ENCODE data around the gene CHCHD2. TPM values are rescaled to one million over a fixed set of nuclear protein-coding genes. Genes with fewer than 3 reads are reported as not detected.

Gene CHCHD2
- total and polyA plus RNA-seq, 2 of the 8 experiments (the other 6 are each of a cell fraction or from before 2014, with no cell fraction given): 112 to 300 TPM

DNA sequence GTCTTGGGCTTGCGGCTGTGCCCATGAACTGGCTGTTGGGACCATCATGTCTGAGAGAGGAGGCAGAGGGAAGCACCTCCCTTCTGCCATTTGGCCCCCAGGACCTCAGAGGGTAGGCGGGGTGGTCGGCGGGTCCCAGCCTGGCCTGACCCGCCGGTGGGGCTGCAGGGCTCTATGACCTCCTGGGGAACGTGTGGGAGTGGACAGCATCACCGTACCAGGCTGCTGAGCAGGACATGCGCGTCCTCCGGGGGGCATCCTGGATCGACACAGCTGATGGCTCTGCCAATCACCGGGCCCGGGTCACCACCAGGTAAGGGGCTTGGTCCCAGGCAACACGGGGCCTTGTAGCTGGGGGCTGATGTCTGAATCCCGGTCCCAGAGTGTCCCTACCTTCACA lies 28.1 kb downstream of the CHCHD2 start:
- no peak overlapping the region for H4K91ac ChIP-seq (replicated peaks; ENCODE audit: insufficient read length, low read length)
- no peak overlapping the region for H2BK15ac ChIP-seq (ENCODE audit: low read length)
- H3K27ac ChIP-seq (ENCODE audit: low read depth, low read length): no peak overlapping the region
- no peak overlapping the region for H2AK5ac ChIP-seq (ENCODE audit: low read depth, low read length)
- no peaks in the 10 kb centered on the region for H3K27me3 ChIP-seq (replicated peaks in 1 of 4; ENCODE audit: control insufficient read depth in 3 of 4, extremely low read depth in 1 of 4, insufficient read depth in 3 of 4, low read length in 3 of 4)
- FAIRE-seq (no peak), DNase-seq (ENCODE audit: low read depth in 1 of 2, low spot score in 2 of 2) (no peak)
- no peak overlapping the region for H3K4me2 ChIP-seq (ENCODE audit: insufficient read depth in 1 of 2, low read depth in 2 of 2, low read length in 2 of 2)
- H3K23ac ChIP-seq (ENCODE audit: insufficient read length): no peak overlapping the region
- no peaks in the 10 kb centered on the region for H3K4me1 ChIP-seq (replicated peaks in 1 of 4; ENCODE audit: control insufficient read depth in 3 of 4, insufficient read depth in 4 of 4, low read length in 3 of 4)
- no peak overlapping the region for H2AFZ ChIP-seq (ENCODE audit: low read length)
- H3K36me3 ChIP-seq (ENCODE audit: control insufficient read depth in 2 of 4, insufficient read depth in 4 of 4, low read length in 3 of 4): peaks cover 0 to 25% (median 8%) of the 10 kb centered on the region in 4 experiments; a peak in 7 of 8 replicates
- no peak for TF ChIP-seq JUND (IDR thresholded peaks at IDR 0.05; ENCODE audit: low read length)
- no peak for TF ChIP-seq POLR2A (IDR thresholded peaks at IDR 0.05; ENCODE audit: control extremely low read depth in 1 of 2, low read depth in 2 of 2, low read length in 2 of 2)
- TF ChIP-seq NANOG (IDR thresholded peaks at IDR 0.05; ENCODE audit: insufficient read depth, low read depth, low read length, poor library complexity, severe bottlenecking): no peak
- TF ChIP-seq MAX (IDR thresholded peaks at IDR 0.05): no peak
- no peak for TF ChIP-seq SIRT6 (IDR thresholded peaks at IDR 0.05; ENCODE audit: low read length)
- no peak for TF ChIP-seq YY1 (IDR thresholded peaks at IDR 0.05; ENCODE audit: low read depth, low read length)
- TF ChIP-seq, protein P1, sequence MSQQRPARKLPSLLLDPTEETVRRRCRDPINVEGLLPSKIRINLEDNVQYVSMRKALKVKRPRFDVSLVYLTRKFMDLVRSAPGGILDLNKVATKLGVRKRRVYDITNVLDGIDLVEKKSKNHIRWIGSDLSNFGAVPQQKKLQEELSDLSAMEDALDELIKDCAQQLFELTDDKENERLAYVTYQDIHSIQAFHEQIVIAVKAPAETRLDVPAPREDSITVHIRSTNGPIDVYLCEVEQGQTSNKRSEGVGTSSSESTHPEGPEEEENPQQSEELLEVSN (IDR thresholded peaks at IDR 0.05): no peak
- TF ChIP-seq HDAC6 (IDR thresholded peaks at IDR 0.05; ENCODE audit: low read depth, low read length): no peak
- no peak overlapping the region for H3K9ac ChIP-seq (replicated peaks in 1 of 4; ENCODE audit: extremely low read depth in 1 of 4, low read depth in 3 of 4, low read length in 3 of 4)
- no peak overlapping the region for H2BK12ac ChIP-seq (ENCODE audit: low read depth, low read length)
- CTCF ChIA-PET (ENCODE audit: partially characterized antibody): interaction anchor here (0.7 to 2.9 kb wide), 5 partner anchors 14 to 437 kb away, joined by 3 to 23 read pairs (median 3); partner anchors contain the start of gene PHKG1
- H3K14ac ChIP-seq (ENCODE audit: insufficient read length): no peak overlapping the region
- H3K9me3 ChIP-seq (ENCODE audit: insufficient read depth in 2 of 2, low read depth in 1 of 2, low read length in 1 of 2): no peaks in the 10 kb centered on the region
- H2BK120ac ChIP-seq (replicated peaks; ENCODE audit: low read depth, low read length): no peak overlapping the region
- WGBS, 2 experiments (ENCODE audit: extremely low coverage in 1 of 2, insufficient coverage in 1 of 2, insufficient read length in 1 of 2, insufficient replicate concordance in 2 of 2, low coverage in 1 of 2, low lambda C conversion rate in 2 of 2, missing lambda C conversion rate in 1 of 2): 96% methylated on average over 16 of the region's 16 CpGs; no CpG with 5 or more reads in 1 of the 2 experiments
- H3K4ac ChIP-seq (replicated peaks; ENCODE audit: insufficient read length, low read depth, low read length): no peak overlapping the region
- no peak overlapping the region for H2BK20ac ChIP-seq (ENCODE audit: low read length)
- no peaks in the 10 kb centered on the region for H4K20me1 ChIP-seq (replicated peaks in 1 of 2; ENCODE audit: control insufficient read depth in 1 of 2, insufficient read depth in 2 of 2, low read length in 2 of 2)
- no peak overlapping the region for H4K5ac ChIP-seq (ENCODE audit: insufficient read length, low read depth, low read length)
- no peak overlapping the region for H4K8ac ChIP-seq (ENCODE audit: extremely low read depth, insufficient read depth, low read length)
- H3K79me1 ChIP-seq (ENCODE audit: low read depth, low read length): no peaks in the 10 kb centered on the region
- no peak overlapping the region for H3K56ac ChIP-seq (replicated peaks; ENCODE audit: insufficient read length, low read depth, low read length)
- H3K79me2 ChIP-seq (ENCODE audit: control insufficient read depth in 1 of 2, insufficient read depth in 2 of 2, low read length in 2 of 2): no peaks in the 10 kb centered on the region
- no peak overlapping the region for H3K18ac ChIP-seq (ENCODE audit: extremely low read depth, low read length)
- H3K23me2 ChIP-seq (ENCODE audit: low read depth, low read length): no peaks in the 10 kb centered on the region
- POLR2A ChIA-PET (ENCODE audit: partially characterized antibody): interaction anchor here (0.8 to 1.7 kb wide), 6 partner anchors 9 to 27 kb away, joined by 3 to 5 read pairs (median 3); partner anchors contain the start of genes CCT6A, PSPH and SUMF2
- H2BK5ac ChIP-seq (ENCODE audit: low read depth, low read length): no peak overlapping the region
- no peak overlapping the region for H3K4me3 ChIP-seq (ENCODE audit: extremely low read depth in 1 of 4, insufficient read depth in 2 of 4, low read depth in 3 of 4, low read length in 4 of 4)

Data from H1 (cell line).